Measurements from ENCODE around the gene ASB6. TPM values are rescaled to one million over a fixed set of nuclear protein-coding genes. Genes with fewer than 3 reads are reported as not detected.

Gene ASB6
- total and polyA plus RNA-seq, 2 experiments from 2014 or later: 22.9 to 24.1 TPM

DNA sequence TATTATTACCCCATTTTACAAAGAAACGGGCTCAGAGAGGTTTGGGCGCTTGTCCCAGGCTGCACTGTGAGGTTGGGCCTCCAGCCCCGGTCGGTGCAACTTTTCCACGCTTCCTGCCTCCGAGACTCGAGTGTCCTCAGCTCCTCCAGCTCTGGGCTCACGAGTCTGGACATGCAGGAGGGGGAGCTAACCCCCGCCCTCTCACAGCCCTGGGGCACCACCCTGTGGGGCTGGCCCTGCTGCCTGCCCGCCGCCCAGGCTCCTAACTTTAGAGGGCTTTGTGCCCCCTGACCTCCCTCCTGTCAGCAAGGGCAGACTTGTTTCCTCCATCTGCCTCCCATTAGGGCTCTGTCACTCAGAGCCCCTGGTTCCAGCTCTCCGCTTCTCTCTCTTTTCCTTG is 4.3 kb upstream of the ASB6 start:
- Histone ChIP-seq H3K4me3 (no peak overlapping the region), H3K4me1 (ENCODE audit: insufficient read depth) (peaks cover 4% of the 10 kb centered on the region; the same call in 1 of the 2 replicates), H3K79me2 (ENCODE audit: insufficient read depth) (peaks cover 7% of the 10 kb centered on the region), H3K27me3 (replicated peaks; ENCODE audit: insufficient read depth) (no peaks in the 10 kb centered on the region), H4K20me1 (ENCODE audit: insufficient read depth) (no peaks in the 10 kb centered on the region), H3K9me2 (ENCODE audit: insufficient read depth) (no peaks in the 10 kb centered on the region), H3K9me3 (ENCODE audit: low read depth) (no peaks in the 10 kb centered on the region), H2AFZ (no peak overlapping the region), H3K9ac (no peak overlapping the region), H3K4me2 (ENCODE audit: unreplicated experiment) (no peak overlapping the region), H3F3A (ENCODE audit: insufficient read depth) (peaks cover 5% of the 10 kb centered on the region; the same call in 1 of the 2 replicates), H3K27ac (no peak overlapping the region), H3K36me3 (ENCODE audit: low read depth) (no peaks in the 10 kb centered on the region)
- TF ChIP-seq EZH2phosphoT487 (IDR thresholded peaks at IDR 0.05; ENCODE audit: insufficient read depth, low read depth): no peak
- TF ChIP-seq EZH2 (IDR thresholded peaks at IDR 0.05; ENCODE audit: insufficient read depth, poor library complexity, severe bottlenecking): no peak
- DNase-seq: no peak
- 83 to 86% methylated on average over 12 of the region's 12 CpGs for WGBS, 2 experiments (ENCODE audit: low coverage in 1 of 2, low lambda C conversion rate in 2 of 2, missing lambda C conversion rate in 2 of 2)
- in situ Hi-C loops (cut with MboI): no loop called here

- peaks cover 20% of the 10 kb centered on the region for H3K79me2 ChIP-seq (ENCODE audit: insufficient read depth)
- H4K20me1 ChIP-seq (ENCODE audit: insufficient read depth): no peaks in the 10 kb centered on the region
- H3K9me3 ChIP-seq (ENCODE audit: low read depth): no peaks in the 10 kb centered on the region
- no peak overlapping the region for H3K9ac ChIP-seq
- H3K9me2 ChIP-seq (ENCODE audit: insufficient read depth): no peaks in the 10 kb centered on the region
- in situ Hi-C loops (cut with MboI): loop anchor here (5.0 kb wide), 1 partner anchor 142 kb away; no protein-coding TSS in a partner anchor
- WGBS, 2 experiments (ENCODE audit: low coverage in 1 of 2, low lambda C conversion rate in 2 of 2, missing lambda C conversion rate in 2 of 2): 86 to 87% methylated on average over 17 of the region's 17 CpGs
- H2AFZ ChIP-seq: no peak overlapping the region
- TF ChIP-seq EZH2phosphoT487 (IDR thresholded peaks at IDR 0.05; ENCODE audit: insufficient read depth, low read depth) (no peak), EZH2 (IDR thresholded peaks at IDR 0.05; ENCODE audit: insufficient read depth, poor library complexity, severe bottlenecking) (no peak)
- H3K4me1 ChIP-seq (ENCODE audit: insufficient read depth): peaks cover 12% of the 10 kb centered on the region
- H3K36me3 ChIP-seq (ENCODE audit: low read depth): no peaks in the 10 kb centered on the region
- DNase-seq: no peak
- H3K27me3 ChIP-seq (replicated peaks; ENCODE audit: insufficient read depth): no peaks in the 10 kb centered on the region
- no peak overlapping the region for H3K4me2 ChIP-seq (ENCODE audit: unreplicated experiment)
- no peak overlapping the region for H3K27ac ChIP-seq
- no peak overlapping the region for H3K4me3 ChIP-seq
- H3F3A ChIP-seq (ENCODE audit: insufficient read depth): peaks cover 5% of the 10 kb centered on the region; the same call in 1 of the 2 replicates
Observed at GRCh38 chr9:129644902-129645301, 3.0 kb upstream of the ASB6 start.

- TF ChIP-seq EZH2phosphoT487 (IDR thresholded peaks at IDR 0.05; ENCODE audit: insufficient read depth, low read depth): no peak
- no peak for DNase-seq
- peaks cover 5% of the 10 kb centered on the region; the same call in 1 of the 2 replicates for H3F3A ChIP-seq (ENCODE audit: insufficient read depth)
- H2AFZ ChIP-seq: no peak overlapping the region
- 53 to 55% methylated on average over 11 of the region's 11 CpGs for WGBS, 2 experiments (ENCODE audit: low coverage in 1 of 2, low lambda C conversion rate in 2 of 2, missing lambda C conversion rate in 2 of 2)
- no peak overlapping the region for H3K27ac ChIP-seq
- no peaks in the 10 kb centered on the region for H3K27me3 ChIP-seq (replicated peaks; ENCODE audit: insufficient read depth)
- no peaks in the 10 kb centered on the region for H3K9me2 ChIP-seq (ENCODE audit: insufficient read depth)
- no peak overlapping the region for H3K9ac ChIP-seq
- in situ Hi-C loops (cut with MboI): loop anchor here (5.0 kb wide), 1 partner anchor 143 kb away; no protein-coding TSS in a partner anchor
- H4K20me1 ChIP-seq (ENCODE audit: insufficient read depth): no peaks in the 10 kb centered on the region
- no peaks in the 10 kb centered on the region for H3K36me3 ChIP-seq (ENCODE audit: low read depth)
- H3K4me1 ChIP-seq (ENCODE audit: insufficient read depth): peaks cover 16% of the 10 kb centered on the region
- peaks cover 26% of the 10 kb centered on the region for H3K79me2 ChIP-seq (ENCODE audit: insufficient read depth)
- H3K4me3 ChIP-seq: no peak overlapping the region
- no peak overlapping the region for H3K4me2 ChIP-seq (ENCODE audit: unreplicated experiment)
- no peaks in the 10 kb centered on the region for H3K9me3 ChIP-seq (ENCODE audit: low read depth)
Observed at GRCh38 chr9:129644365-129644764, 2.4 kb upstream of the ASB6 start.

DNA sequence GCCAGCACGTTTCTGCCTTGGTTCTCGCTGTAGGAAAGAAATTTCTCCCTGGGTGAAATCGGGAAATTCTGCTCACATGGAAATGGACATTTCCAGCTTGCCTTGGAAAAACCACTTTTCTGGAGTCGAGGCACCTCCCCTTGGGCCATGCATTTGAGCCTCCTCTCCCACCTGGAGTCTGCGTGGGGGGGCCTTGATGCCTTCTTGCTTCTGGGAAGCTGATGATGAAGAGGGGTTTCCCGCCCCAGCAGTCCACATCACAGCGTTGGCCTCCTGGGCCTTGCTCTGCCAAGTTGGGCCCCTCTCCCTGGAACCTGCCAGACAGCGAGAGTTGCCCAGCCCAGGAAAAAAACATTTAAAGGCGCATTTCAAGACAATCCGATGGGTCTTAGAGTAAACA is 1.8 kb upstream of the ASB6 start:
- H3K4me1 ChIP-seq (ENCODE audit: insufficient read depth): peaks cover 16% of the 10 kb centered on the region
- H2AFZ ChIP-seq: no peak overlapping the region
- no peaks in the 10 kb centered on the region for H3K27me3 ChIP-seq (replicated peaks; ENCODE audit: insufficient read depth)
- peaks cover 5% of the 10 kb centered on the region; the same call in 1 of the 2 replicates for H3F3A ChIP-seq (ENCODE audit: insufficient read depth)
- H3K4me3 ChIP-seq: no peak overlapping the region
- H3K9ac ChIP-seq: no peak overlapping the region
- H3K4me2 ChIP-seq (ENCODE audit: unreplicated experiment): no peak overlapping the region
- peaks cover 32% of the 10 kb centered on the region for H3K79me2 ChIP-seq (ENCODE audit: insufficient read depth)
- 72 to 76% methylated on average over 8 to 10 of the region's 10 CpGs for WGBS, 2 experiments (ENCODE audit: low coverage in 1 of 2, low lambda C conversion rate in 2 of 2, missing lambda C conversion rate in 2 of 2)
- no peak overlapping the region for H3K27ac ChIP-seq
- H3K9me3 ChIP-seq (ENCODE audit: low read depth): no peaks in the 10 kb centered on the region
- in situ Hi-C loops (cut with MboI): loop anchor here (5.0 kb wide), 1 partner anchor 144 kb away; no protein-coding TSS in a partner anchor
- no peaks in the 10 kb centered on the region for H3K36me3 ChIP-seq (ENCODE audit: low read depth)
- H4K20me1 ChIP-seq (ENCODE audit: insufficient read depth): no peaks in the 10 kb centered on the region
- no peaks in the 10 kb centered on the region for H3K9me2 ChIP-seq (ENCODE audit: insufficient read depth)
- no peak for DNase-seq
- TF ChIP-seq EZH2 (IDR thresholded peaks at IDR 0.05; ENCODE audit: insufficient read depth, poor library complexity, severe bottlenecking): no peak
- no peak for TF ChIP-seq EZH2phosphoT487 (IDR thresholded peaks at IDR 0.05; ENCODE audit: insufficient read depth, low read depth)
